GM19238 (cell line): ENCODE results near the gene NAB2.

Experiments
- DNase-seq: peaks from one replicate; pipeline ENCODE4 v3.0.0; 2011; ENCODE audit warnings: low spot score; ENCODE audit not compliant: insufficient read length

Gene NAB2

DNA sequence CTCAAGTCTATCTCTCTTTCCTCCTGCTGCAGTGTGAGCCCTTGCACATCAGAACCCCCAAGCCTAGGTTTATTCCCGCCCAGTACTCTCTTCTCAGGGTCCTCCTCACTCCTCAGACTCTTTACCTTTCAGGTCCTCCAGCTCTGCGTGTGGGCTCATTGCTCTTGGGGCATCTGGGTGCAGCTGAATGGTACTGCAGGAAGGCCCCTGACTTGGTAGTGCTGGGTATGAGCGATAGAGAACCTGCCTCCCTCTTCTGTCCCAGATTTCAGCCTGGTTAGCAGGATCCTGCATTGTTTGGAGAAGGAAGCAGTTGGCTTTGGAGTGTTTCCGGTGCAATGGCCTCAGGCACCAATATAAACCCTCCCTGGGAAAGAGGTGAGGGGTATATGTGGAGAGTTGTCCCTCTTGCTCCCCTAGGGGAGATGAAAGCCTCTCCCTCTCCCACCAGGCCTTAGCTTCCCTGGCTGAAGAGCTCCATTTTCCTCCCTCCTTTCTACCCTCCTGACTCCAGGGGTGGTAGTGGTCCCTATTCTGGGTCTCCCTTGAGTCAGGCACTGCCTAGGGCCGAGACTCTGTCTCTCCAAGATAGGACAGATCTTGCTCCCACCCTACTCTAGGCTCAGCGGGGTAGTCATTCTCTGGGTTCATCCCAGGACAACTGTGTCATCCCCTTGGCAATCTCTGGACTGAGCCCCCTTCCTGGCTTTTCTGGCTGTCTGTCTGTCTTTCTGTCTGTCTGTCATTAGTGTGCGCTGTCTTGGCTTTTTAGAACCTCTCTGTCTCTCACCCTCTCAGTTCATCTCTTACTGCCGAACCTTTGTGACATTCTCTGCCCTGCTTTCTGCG is 43.2 kb downstream of the NAB2 start:
- no peak for DNase-seq

DNA sequence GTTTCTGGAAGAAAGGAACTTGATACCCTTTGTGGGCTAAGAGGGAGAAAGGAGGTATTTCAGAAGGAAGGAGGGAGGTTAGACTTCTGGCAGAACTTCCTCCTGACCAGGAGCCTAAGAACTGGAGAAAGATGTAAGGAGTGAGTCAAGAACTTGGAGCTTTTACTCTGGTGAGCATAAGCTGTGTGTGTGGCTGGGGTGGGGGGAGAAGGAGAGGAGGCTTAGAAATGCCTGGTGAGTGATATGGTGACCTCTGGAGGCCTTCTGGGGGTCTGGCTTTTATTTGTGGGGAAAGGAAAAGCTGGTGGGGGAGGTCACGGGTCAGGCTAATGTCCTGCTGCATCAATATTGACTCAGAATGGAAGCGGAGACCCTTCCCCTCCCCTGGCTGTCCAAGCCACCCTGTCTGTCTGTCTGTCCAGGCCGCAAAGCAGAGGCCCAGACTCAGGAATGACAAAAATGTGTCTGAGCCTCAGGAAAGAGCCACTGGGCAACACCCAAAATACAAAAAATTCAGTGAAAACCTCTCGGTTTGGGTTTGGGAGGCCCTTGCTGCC is 44.2 kb downstream of the NAB2 start:
- DNase-seq = no peak

GRCh38 chr12:57133916-57134315 is 45.0 kb downstream of the NAB2 start:
- no peak for DNase-seq

DNA sequence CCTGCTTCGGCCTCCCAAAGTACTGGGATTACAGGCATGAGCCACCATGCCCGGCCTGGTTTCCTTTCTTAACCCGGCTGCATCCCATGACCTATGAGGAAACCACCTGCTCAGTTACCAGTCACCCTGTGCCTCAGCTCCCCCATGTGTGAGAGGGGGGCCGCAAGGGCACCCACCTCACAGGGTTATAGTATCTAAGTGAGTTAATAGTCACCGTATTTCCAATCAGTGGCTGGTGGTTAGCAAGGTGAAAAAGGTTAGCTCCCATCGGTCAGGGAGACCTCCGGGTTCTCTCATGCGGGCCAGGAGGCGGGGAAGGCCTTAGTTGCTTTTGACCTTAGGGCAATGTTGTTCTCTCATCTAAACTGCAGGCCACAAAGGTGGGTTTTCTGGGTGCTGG is 46.0 kb downstream of the NAB2 start:
- DNase-seq = no peak

DNA sequence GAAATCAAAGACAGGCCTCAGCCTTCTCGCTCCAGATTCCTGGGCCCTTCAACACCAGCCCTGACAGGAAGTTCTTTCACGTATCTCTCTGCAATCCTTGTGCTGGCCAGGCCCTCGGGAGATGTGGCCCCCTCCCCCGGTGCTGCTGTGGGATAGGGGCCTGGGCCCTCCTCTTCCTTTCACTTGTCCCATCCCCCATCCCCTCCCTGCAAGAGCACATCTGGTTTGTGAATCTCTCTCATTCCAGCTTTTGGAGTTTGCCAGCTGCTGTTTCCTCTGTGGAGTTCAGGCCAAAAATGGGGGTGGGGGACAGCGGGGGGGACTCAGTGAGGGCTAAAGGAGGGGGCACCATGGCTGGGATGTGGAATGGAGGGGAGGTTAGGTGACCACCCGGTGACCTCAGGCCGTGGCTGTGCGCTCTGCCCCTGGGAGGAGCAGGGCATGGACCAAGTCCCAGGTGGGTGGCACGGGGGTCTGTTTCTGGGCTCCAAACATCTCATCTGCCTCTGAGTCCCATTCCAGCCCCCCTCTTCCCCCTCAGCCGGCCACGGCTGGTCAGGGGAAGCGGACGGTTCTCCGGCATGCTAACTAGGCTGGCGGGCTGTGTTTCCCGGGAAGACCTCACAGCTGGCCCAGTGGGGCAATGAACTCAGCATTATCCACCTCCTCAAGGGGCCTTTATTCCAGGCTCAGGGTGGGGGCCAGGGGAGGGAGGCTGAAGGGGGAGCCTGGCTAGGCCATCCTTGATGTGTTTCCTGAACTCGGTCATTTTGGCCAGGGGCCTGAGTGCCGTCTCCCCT is 46.8 kb downstream of the NAB2 start:
- no peak for DNase-seq

GRCh38 chr12:57138526-57139272 is 49.8 kb downstream of the NAB2 start:
- no peak for DNase-seq

DNA sequence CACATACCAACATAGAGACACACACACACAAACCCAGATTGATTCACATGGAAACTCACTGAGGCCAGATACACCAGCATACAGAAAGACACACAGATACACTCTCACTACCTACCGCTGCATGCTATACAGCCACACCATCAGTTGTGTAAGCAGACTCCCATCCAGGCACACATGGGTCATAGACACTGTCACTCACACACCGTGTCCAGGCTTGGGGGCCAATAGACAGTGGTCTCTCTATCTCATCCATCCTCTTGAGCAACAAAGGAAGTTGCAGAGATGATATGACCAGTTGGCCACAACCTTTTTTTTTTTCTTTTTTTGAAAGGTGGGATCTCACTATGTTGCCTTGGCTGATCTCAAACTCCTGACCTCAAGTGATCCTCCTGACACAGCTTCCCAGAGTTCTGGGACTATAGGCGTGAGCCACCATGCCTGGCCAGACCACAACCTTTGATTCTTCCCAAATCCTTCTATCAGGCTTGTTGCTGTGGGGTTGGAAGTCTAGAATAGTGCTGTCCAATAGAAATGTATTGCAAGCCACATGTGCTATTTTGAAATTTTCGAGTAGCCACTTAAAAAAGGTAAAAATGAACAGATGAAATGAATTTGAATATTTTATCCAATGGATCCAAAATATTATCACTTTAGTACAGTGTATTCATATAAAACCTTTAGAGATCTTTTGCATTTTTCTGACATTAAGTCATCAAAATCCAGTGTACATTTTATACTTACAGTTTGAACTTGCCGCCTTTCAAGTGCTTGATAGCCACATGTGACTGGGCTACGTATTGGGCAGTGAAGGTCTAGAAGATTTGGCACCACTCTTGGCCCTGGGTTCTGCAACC is 51.1 kb downstream of the NAB2 start:
- DNase-seq = no peak

DNA sequence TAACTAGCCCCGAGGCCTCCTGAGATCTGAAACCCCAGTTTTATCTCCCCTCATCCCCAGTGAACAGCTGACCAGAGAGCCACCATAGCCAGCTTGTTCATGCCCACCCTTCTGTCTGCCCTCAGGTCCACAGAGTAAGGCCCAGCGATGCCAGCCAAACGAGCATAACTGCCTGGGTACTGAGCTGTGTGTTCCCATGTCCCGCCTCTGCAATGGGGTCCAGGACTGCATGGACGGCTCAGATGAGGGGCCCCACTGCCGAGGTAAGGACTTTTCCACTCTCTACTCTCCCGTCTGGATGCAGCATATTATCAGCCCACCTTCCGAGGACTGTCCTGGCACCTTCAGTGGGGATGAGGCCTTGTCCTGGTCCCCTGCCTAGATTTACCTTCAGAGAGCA is 52.3 kb downstream of the NAB2 start:
- DNase-seq = no peak

DNA sequence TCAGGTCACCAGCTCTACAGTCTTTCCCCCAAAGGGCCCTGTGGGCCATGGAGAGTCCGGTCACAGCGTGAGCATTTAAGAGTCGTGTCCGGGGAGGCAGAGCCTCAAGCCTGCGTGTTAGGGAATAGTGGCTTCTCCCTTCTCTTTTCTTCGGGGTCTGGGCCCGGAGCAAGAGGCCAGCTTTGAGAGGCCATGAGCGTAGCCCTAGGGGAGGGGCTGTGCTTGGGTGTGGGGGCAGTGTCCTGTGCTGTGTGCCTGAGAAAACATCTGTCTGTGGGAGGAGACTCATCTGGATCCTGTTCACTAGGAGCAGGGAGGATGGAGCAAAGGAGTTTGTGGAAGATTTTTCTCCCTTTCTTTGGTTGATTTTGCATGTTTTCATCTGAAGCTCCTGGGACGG is 53.2 kb downstream of the NAB2 start:
- DNase-seq = no peak

DNA sequence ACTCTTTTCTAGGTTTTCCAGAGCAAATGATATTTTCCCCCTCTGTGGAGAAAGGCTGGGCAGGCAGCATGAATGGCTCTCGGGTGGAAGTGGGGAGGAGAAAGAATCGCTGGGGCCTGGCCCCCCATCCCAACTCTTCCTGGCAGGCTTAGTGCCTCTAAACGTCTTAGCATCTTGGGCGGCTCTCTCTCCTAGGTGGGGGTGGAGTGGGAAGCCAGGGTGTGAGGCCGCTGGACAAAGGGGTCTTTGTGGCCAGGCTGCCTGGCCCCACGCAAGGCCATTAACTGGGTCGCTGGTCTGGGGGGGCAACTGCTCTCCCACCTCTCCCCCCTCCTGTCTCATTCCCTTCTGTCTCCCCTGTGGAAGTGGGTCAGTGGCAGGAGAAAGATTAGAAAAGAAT is 53.8 kb downstream of the NAB2 start:
- no peak for DNase-seq

- DNase-seq = no peak
Measured at GRCh38 chr12:57143454-57143853, 54.5 kb downstream of the NAB2 start.
